Activated CD4-positive, alpha-beta T cell treated with anti-CD3 and anti-CD28 coated beads, Interleukin-10, Interleukin-2, amounts not matched to agents 100 ng/mL and 50 ng/mL, durations not matched to agents 16 hours and 8 hours (primary cell): ENCODE measurements around the gene OPCML.

Experiments
- DNase-seq: peaks from one replicate; pipeline ENCODE4 v3.0.0-alpha.2; 2020

The OPCML gene

GRCh38 chr11:133406489-133406888, 125.8 kb downstream of the OPCML start:
- DNase-seq: no peak

- peak; percentile 30 for DNase-seq
Measured at GRCh38 chr11:133403900-133404299, 128.4 kb downstream of the OPCML start.

- no peak for DNase-seq
Measured at GRCh38 chr11:133402551-133402950, 129.8 kb downstream of the OPCML start.

- DNase-seq: no peak
Measured at GRCh38 chr11:133399855-133400625, 132.3 kb downstream of the OPCML start.

GRCh38 chr11:133399294-133399693, 133.0 kb downstream of the OPCML start:
- no peak for DNase-seq

GRCh38 chr11:133390803-133391202, 141.5 kb downstream of the OPCML start:
- DNase-seq: no peak

- no peak for DNase-seq
Measured at GRCh38 chr11:133388975-133389568, 143.2 kb downstream of the OPCML start.

- no peak for DNase-seq
Measured at GRCh38 chr11:133388260-133388659, 144.0 kb downstream of the OPCML start.

- no peak for DNase-seq
Measured at GRCh38 chr11:133386852-133387251, 145.4 kb downstream of the OPCML start.

GRCh38 chr11:133386262-133386661, 146.0 kb downstream of the OPCML start:
- no peak for DNase-seq

GRCh38 chr11:133385781-133386180, 146.5 kb downstream of the OPCML start:
- DNase-seq: no peak

- DNase-seq: no peak
Measured at GRCh38 chr11:133384731-133385130, 147.6 kb downstream of the OPCML start.

GRCh38 chr11:133383689-133384088, 148.6 kb downstream of the OPCML start:
- DNase-seq: no peak

GRCh38 chr11:133383201-133383600, 149.1 kb downstream of the OPCML start:
- no peak for DNase-seq

- no peak for DNase-seq
Measured at GRCh38 chr11:133382131-133382812, 150.0 kb downstream of the OPCML start.

GRCh38 chr11:133381761-133382130, 150.6 kb downstream of the OPCML start:
- DNase-seq: no peak

- no peak for DNase-seq
Measured at GRCh38 chr11:133366147-133366546, 166.2 kb downstream of the OPCML start.

GRCh38 chr11:133362916-133363315, 169.4 kb downstream of the OPCML start:
- no peak for DNase-seq

- DNase-seq: no peak
Measured at GRCh38 chr11:133362156-133362555, 170.1 kb downstream of the OPCML start.

GRCh38 chr11:133361689-133361994, 170.7 kb downstream of the OPCML start:
- DNase-seq: no peak

- DNase-seq: no peak
Measured at GRCh38 chr11:133360860-133361688, 171.2 kb downstream of the OPCML start.

- DNase-seq: no peak
Measured at GRCh38 chr11:133355095-133355494, 177.2 kb downstream of the OPCML start.

GRCh38 chr11:133354069-133354468, 178.2 kb downstream of the OPCML start:
- no peak for DNase-seq
